Skin of body (tissue), 2 donors: ENCODE measurements around the gene GAS7. TPM values are rescaled to one million over a fixed set of nuclear protein-coding genes. Genes with fewer than 3 reads are reported as not detected.
"Not testable (repeated sequence)": the region's sequence is repeated elsewhere in the genome, so short reads cannot be mapped to it uniquely, and the experiment has no call there.

Experiments
- DNase-seq: peaks from one replicate; lab custom pipeline; 2025; lab: John Stamatoyannopoulos, UW
- total RNA-seq: library from RNA; depleted of rRNA; stranded (reverse); fragments of >200 nt; gene quantifications from one replicate; pipeline ENCODE4 v1.2.3, GENCODE V29; 2014

Gene GAS7
- total RNA-seq, 1 donor from 2014 or later = 60.8 TPM

DNA sequence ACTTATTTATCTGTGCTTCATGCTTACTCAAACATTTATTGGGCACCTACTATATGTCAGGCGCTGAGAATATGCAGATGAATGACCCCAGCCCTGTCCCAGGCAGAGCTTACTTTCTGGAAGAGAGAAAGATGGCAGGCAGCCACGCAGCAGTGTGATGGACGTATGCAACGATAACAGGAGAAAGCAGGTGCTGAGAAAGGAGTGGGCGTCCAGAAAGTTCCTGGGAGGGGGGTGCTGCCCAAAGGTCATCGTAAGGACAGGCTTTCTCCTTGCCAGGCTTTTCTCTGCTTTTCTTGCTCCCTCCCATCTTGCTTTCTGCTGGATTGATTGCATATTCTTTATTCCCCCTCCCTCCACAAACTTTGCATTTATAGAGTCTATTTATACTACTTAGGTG lies 124.5 kb downstream of the GAS7 start:
- DNase-seq = no peak

DNA sequence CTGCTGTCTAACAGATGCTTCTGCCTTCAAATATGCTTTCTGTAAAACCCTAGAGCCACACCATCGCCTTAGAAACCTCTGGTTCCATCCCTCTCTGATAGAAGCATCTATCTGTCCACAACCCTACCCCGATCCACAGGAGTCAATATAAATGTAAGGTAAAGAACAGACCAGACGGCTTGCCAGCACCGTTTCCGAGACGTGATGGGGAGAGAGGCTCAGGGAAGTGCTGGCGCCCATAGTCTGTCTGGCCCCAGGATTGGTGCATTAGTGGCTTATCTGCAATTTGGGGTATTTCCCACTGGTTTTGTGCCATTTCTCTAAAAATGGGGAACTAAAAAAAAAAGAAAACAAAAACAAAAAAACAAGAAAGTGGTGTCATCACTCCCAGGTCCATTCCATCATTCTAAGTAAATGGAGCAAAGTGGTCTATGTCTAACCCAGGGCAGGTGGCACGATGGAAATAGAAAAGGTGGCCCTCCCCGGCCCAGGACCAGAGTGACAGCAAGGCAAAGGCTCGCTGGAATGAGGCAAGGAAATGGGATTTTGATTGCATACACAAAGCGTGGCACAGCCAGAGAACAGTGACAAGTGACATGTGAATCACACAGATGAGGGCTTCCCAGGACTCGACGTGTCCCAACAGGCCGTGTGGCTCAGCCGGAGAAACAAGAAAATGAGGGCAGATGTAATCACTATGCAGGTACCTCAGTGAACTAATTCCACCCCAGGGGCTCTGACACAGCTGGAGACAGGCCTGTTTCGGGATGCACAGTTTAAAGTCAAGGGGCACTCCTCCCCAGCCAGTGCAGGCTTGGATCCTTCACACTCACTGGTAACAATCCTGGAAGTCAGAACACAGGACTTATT lies 125.6 kb downstream of the GAS7 start:
- DNase-seq = no peak

DNA sequence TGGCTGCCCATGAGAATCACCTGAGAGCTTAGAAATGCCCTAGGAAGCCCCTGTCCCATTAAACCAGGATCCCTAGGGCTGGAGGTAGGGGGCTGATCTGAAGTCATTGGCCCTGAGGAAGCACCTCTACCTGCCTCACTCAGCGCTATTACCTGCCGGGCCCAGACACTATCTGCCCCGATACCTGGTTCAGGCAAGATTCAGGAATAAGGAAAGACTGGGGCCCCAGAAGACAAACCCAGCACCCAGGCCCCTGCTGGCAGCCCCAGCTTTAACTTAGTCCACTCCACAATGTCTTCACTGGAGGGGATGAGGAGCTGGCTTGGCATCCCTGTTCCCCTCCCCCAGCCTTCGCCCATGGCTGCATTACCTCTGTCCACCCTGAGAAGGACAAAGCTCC lies 126.3 kb downstream of the GAS7 start:
- no peak for DNase-seq

DNA sequence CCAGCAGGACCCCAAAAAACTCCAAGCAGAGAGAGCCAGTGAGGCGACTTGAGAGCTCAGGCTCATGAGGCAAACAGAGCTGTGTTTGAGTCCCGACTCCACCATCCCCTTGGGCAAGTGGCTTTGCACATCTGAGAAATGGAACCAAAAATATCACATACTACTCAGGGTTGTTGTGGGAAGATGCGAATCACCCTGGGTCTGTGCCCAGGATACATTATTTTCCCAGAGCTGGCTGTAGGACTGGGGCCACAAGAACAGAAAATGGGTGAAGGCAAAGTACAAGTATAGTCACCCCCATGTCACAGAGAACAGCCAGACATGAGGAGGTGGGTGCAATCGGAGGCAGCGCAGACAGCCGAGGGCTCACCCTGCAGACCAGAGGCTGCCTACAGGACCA lies 127.3 kb downstream of the GAS7 start:
- DNase-seq = no peak

DNA sequence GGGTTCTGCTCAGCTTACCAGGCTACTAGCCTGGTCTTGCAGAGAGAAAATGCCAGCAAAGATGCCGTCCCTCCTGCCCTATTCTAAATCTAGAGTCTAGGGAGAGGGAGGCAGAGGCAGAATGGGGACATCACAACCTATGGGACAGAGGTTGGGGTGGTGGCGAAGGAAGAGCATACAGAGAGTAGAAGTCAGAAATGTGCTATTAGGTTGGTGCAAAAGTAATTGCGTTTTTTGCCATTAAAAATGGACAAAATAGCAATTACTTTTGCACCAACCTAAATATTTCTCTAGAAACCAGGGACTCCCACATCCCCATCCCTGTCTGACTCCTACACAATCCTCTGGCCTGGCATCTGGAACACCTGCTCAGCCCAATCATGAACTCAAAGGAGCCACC lies 127.7 kb downstream of the GAS7 start:
- no peak for DNase-seq

DNA sequence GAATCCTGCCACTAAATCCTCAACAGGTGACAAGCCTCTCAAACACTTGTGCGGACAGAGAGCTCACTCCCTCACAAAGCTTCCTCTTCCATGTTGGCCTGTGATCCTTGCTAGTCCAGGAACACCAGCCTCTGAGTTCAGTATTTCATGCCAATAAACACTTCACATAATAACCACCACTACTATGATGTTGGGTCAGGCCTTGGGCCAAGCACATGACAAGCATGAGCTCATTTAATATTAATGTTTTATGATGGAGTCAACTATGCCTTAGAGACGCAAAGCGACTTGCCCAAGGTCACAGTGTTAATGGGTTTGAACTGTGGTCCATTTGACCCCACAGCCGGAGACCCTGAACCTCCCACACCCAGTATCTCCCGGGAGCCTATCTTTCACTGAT lies 129.1 kb downstream of the GAS7 start:
- no peak for DNase-seq

DNA sequence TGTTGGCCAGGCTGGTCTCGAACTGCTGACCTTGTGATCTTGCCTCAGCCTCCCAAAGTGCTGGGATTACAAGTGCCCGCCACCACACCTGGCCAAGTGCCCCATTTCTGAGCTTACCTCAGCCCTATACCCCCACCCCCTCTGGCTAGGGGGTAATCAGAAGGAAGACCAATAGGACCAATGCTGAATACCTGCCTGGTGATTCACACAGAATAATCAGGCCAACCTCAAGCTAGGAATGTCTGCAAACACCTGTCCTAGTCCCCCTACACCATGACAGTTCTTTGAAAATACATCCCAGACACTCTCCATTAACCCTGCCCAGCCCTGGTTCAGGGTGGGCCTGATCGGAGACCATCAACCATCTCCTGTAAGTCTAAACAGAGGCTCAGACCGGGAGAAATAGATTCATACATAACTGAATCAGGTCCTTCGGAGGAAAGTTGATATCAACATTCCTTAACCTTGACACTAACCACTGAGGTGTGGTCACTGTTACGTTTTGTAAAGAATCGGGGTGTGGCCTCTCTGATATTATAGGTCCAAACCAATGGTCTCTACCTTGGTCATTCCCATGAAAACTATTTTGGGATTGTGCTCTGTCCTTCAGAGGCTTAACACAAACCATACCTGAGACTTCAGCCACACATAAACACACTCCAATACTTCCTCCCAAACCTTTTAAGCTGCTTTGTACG lies 130.8 kb downstream of the GAS7 start:
- no peak for DNase-seq

DNA sequence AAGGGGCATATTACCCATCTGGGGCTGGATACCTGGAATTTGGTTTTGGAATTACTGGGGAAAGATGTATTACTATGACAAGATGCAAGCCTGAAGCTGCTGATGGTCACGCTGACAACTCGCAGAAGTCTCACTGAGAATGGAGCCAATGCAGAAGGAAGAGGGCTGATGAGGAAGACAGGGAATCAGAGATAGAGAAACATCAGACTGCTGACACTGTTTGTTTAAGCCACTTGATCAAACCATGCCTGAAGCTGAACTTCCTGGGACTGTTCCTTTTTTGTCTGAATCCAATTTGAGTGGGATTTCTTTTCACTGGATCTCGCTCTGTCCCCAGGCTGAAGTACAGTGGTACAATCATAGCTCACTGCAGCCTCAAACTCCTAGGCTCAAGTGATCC lies 133.9 kb downstream of the GAS7 start:
- no peak for DNase-seq

DNA sequence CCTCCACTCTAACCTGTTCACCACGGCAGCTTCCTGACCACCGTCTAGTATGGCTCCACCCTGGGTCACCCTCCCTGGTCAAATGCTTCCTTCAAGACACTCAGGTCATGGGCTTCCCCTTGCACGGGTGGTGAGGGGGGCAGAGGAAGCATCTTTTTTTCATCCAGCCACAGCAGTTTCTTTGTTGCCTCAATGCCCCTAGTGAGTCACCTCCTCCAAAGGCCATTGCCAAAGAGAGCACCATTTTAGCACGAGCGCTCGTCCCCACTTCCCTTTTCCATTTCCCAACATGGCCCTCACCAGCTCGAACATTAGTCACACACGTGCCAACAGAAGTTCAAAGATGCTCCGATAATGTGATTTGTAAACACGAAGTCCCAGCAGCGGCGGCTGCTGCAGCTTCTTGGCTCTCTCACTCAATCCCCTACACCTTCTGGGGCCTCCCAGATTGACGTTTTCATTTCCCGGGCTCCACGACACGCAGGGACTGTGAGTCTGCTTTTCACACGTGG lies 134.6 kb downstream of the GAS7 start:
- no peak for DNase-seq

DNA sequence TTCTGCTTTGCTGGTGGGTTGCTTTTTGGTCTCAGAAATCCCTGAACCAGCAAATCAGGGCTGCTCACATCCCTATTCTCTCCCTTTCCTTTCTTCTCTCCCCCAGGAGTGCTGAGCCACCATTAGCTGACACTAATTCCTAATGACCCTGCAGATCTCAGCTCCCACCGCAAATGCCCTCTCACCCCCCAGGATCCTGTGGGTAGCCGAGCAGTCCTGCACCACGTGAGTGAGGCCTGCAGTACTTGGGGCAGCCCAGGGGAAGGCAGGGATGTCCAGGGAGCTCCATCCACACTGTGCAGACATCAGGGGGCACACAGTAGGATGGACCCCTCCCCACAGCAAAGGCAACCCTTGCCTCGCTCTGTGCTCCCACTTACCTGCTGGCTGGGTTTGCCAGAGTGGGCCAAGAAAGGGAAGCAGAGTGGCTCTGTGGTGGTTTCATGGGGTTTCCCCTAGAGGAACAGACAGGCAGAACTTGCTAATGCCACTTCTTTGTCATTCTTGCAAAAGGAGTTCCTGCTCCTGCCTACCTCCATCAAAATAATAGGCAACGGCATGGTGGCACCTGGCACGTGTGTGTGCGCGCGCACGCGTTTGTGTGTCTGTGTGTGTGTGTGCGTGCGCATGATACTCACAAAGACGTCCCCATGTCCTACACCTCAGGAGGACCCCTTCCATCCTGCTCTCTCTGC lies 135.6 kb downstream of the GAS7 start:
- DNase-seq = no peak

DNA sequence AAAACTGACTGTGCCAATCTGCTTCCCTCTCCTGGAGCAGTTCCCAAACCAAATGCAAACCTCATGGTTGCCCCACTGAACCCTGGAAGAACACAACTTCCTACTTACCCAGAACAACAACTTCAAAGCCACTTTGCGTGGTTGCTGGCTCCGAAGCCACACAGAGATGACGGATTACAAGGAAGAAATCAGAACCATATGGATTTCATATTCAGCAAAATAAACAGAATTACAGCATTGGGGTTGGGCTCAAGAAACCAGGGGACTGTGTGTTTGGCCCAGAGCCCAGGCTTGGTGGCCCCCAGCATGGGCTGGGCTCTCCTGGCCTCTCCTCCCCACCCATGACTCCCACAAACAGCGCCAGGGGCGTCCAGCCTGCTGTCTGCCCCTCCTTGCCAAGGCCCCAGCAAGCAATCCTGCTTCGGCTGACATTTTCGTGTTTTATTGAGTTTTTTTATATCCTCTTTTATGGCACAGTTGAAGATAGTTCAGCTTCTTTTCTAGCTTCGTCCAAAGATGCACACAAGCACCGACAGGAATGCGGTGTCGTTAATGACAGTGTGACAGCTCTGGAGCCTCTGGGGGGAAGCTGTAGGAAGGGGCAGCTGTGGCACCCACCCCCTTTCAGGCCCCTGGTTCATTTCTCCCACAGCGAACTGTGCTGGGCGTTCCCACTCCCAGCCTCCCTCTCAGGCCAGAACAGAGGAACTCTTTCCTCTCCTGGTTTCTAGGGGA lies 137.1 kb downstream of the GAS7 start:
- DNase-seq = peak; percentile 97

DNA sequence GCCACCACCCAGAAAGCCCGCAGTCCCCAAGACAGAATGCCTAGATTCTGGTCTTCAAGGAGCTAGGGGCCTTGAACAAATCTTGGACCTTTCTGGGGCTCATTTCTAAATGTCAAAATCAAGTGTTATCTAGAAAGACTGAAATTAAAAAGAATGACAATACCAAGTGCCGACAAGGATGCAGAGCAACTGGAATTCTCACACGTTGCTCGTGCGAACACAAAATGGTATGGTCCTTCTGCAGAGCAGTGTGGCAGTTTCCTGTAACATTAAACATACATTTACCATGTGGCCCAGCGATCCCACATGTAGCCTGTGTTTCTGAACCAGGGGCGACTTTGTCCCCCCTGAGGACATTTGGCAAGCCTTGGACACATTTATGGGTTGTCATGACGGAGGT lies 137.9 kb downstream of the GAS7 start:
- no peak for DNase-seq

DNA sequence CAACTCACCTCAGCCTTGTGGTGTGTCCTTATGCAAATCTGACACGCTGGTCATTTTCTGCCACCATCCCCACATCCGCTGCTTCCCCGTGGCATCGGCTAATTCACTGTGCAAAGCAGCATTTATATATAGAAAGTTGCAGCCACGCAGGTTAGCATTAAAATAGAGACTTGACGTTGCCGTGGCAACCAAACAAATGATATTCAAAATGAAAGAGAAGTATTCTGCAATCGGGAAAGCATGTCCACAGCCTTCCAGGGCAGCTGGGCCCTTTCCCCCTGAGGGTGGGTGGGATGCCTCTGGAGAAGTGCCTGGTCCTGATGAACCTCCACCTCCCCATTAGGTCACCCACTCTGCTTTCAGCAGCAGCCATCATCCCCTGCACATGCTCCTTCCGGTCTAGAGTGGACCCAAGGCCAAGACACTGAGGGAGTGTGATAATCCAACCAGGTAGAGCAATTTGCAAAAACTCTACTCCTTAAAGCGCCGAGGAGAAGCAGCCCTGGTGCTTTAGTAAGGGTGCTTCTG lies 138.7 kb downstream of the GAS7 start:
- peak; percentile 81 for DNase-seq

DNA sequence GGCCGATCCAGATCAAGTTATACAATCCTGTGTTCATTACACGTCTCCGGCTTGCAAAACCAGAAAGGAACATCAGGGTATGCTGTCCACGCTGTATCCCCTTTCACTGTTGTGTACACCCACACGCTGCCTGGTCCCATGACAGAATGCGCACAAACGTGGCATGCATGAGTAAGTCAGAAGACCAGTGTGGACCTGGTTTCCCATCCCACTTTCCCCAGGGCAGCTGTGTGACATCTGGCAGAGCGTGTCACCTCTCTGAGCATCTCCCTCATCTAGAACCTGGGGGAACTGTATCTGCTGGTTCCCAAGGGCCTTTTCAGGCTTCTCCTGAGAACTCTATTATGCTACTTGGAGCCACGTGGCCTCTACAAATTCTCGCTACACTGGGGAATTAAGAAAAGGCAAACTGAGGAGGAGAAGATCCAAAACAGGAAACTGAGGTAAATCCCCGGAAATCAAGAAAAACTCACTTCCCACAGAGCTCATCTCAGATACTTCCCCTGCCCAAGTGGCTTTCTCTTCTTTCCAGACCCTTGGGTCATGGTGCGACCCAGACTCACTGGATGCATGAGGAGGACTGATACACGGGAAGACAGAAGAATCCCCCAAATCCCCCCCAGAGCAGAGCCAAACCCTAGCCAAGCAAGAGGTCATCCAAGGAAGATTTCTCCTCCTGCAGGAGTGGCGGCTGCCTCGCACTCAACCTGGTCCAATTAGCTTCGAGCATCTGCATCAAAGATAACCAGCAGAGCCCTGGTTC lies 139.3 kb downstream of the GAS7 start:
- no peak for DNase-seq

DNA sequence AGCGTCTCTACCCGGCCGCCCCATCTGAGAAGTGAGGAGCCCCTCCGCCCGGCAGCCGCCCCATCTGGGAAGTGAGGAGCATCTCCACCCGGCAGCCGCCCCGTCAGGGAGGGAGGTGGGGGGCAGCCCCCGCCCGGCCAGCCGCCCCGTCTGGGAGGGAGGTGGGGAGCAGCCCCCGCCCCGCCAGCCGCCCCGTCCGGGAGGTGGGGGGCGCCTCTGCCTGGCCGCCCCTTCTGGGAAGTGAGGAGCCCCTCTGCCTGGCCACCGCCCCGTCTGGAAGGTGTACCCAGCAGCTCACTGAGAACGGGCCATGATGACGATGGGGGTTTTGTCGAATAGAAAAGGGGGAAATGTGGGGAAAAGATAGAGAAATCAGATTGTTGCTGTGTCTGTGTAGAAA lies 140.9 kb downstream of the GAS7 start:
- DNase-seq = not testable (repeated sequence)

DNA sequence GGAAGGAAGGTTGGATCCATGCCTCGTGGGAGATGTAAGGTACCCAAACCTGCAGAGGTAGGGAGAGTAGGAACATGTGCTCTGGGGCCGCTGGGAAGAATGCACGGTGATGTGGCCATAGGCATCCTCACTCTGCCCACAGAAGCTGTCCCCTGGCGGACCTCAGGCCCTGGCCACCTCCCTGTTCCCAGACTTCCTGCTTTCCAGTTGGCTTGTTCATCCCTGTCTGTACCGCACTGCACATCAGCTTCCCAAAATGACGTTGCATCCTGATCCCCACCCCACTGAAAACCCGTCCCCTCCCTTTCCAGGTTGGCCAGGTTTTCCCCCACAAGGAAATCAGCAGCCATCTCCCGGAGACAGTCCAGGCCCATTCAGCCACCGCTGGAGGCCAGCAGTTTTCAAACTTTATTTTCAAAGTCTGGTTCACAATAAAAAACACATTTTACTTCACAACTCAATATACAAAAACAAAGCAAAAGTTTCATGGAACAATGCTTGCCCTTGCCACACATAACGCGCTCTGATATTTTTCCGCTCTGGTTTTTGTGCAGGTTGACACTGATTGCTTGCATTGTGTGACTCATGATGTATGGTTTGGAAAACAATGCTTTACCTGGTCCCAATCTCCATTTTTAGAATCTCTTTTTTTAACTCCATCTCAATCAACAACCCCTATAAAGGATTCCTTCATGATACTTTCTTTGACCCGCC lies 143.0 kb downstream of the GAS7 start:
- no peak for DNase-seq

DNA sequence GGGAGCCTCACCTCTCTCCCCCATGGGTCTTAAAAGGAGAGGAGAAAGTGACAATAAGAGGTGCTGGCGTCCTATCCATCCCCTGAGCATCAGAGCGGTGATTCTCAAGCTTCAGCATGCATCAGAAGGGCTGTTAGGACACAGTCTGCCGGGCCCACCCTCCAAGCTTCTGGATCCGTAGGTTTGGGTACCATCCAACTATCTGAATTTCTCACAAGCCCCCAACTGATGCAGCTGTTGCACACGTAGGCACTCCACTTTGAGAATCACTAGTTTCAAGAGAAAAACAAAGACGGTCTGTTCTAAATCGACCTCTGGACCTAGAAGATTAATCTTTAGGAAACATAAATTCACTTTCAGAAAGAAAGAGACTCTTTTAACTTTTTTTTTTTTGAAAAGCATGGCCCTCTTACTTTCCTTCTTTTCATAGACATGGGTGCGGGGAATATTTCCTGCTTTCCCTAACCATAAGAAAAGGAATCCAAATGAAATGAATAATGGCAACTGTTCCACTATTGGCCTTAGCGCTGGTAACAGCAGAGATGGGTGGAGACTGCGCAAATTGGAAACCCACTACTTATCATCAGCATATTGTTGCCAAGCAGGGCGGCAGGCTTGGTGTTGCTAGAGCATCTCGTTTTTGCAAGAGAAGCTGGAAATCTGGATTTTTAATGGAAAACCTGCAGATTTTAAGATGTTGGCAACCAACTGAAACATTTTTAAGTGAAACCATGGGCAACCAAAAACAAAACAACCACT lies 144.4 kb downstream of the GAS7 start:
- DNase-seq = peak; percentile 47

DNA sequence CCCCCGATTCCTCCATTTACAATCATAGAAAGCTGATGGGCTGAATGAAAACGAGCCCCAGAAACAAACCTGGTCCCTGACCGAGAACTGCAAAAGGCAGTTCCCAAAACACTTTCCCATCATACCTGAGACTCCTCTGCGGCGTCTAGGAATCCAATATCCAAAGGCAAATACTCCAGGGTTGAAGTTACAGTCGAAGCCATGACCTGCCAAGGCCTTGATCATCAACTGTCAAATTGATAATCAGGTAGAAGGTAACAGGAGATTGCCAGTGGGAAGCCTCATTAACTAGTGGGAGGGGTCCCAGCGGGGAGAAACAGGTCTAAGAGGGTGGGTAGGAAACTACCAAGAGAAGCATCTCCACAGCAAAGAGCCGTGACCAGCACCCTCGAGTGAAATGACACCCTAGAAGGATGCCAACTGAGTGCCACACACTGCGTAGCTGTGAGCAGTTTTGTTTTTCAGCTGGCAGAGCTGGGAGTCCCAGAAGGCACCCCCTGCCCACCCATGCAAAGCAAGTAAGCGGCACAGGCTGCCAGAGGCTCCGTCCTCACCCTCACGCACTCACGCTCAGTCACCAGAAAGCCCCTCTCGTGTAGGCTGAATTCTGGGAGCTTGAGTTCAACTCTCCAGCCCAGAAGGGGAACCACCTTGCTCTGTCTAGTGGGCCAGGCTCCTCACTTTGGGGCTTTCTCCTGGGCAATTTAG lies 146.1 kb downstream of the GAS7 start:
- DNase-seq = no peak
